ENCODE data around the gene KRTAP10-3.
"Not testable (repeated sequence)": the region's sequence is repeated elsewhere in the genome, so short reads cannot be mapped to it uniquely, and the experiment has no call there.

Gene KRTAP10-3

GRCh38 chr21:44601596-44602462, 43.2 kb upstream of the KRTAP10-3 start:
- DNase-seq, result no peak
- no peak for TF ChIP-seq CTCF (IDR thresholded peaks at IDR 0.05)
- Histone ChIP-seq H3K9me3 (peaks cover 0 to 5% (median 0%) of the 10 kb centered on the region in 3 donors), H3K36me3 (no peaks in the 10 kb centered on the region), H3K4me3 (no peak overlapping the region), H3K4me1 (no peaks in the 10 kb centered on the region), H3K27ac (no peak overlapping the region), H3K27me3 (peaks cover 0 to 30% of the 10 kb centered on the region in 2 donors)
- intact Hi-C loops (cut with DNase I; ENCODE audit: low total_unique reads), result no loop called here

- H3K27me3 ChIP-seq, result peaks cover 0 to 30% of the 10 kb centered on the region in 2 donors
- H3K9me3 ChIP-seq; H3K27ac ChIP-seq; H3K4me1 ChIP-seq; H3K36me3 ChIP-seq; intact Hi-C loops (cut with DNase I; ENCODE audit: low total_unique reads); DNase-seq; H3K4me3 ChIP-seq: not testable (repeated sequence)
Measured at GRCh38 chr21:44601091-44601490, 42.5 kb upstream of the KRTAP10-3 start.

- H3K36me3 ChIP-seq; DNase-seq; H3K9me3 ChIP-seq; intact Hi-C loops (cut with DNase I; ENCODE audit: low total_unique reads); H3K4me1 ChIP-seq; H3K4me3 ChIP-seq; H3K27ac ChIP-seq: not testable (repeated sequence)
- peaks cover 0 to 30% of the 10 kb centered on the region in 2 donors for H3K27me3 ChIP-seq
Measured at GRCh38 chr21:44600118-44600978, 41.8 kb upstream of the KRTAP10-3 start, which contains the start of gene KRTAP10-7. Gene KRTAP10-7, plus strand, starts transcription at chr21:44600597. Its CDS starts 25 bp downstream, at chr21:44600622.

GRCh38 chr21:44599264-44600029, 40.9 kb upstream of the KRTAP10-3 start:
- Histone ChIP-seq H3K9me3 (peaks cover 0 to 5% (median 0%) of the 10 kb centered on the region in 3 donors), H3K4me1 (no peaks in the 10 kb centered on the region), H3K4me3 (no peak overlapping the region), H3K36me3 (no peaks in the 10 kb centered on the region), H3K27ac (no peak overlapping the region), H3K27me3 (peaks cover 0 to 30% of the 10 kb centered on the region in 2 donors)
- no peak for TF ChIP-seq CTCF (IDR thresholded peaks at IDR 0.05)
- DNase-seq, result no peak
- intact Hi-C loops (cut with DNase I; ENCODE audit: low total_unique reads), result no loop called here

GRCh38 chr21:44598061-44598460, 39.5 kb upstream of the KRTAP10-3 start:
- TF ChIP-seq CTCF (IDR thresholded peaks at IDR 0.05), result no peak
- H3K4me3 ChIP-seq, result no peak overlapping the region
- peaks cover 0 to 26% of the 10 kb centered on the region in 2 donors for H3K27me3 ChIP-seq

GRCh38 chr21:44596068-44596725, 37.6 kb upstream of the KRTAP10-3 start:
- Histone ChIP-seq H3K4me1 (no peaks in the 10 kb centered on the region), H3K4me3 (no peak overlapping the region), H3K36me3 (no peaks in the 10 kb centered on the region), H3K27ac (no peak overlapping the region), H3K27me3 (peaks cover 0 to 16% of the 10 kb centered on the region in 2 donors), H3K9me3 (peaks cover 0 to 5% (median 0%) of the 10 kb centered on the region in 3 donors)
- DNase-seq, result no peak
- no peak for TF ChIP-seq CTCF (IDR thresholded peaks at IDR 0.05)
- intact Hi-C loops (cut with DNase I; ENCODE audit: low total_unique reads), result no loop called here

More at GRCh38 chr21:44598061-44598460, 39.5 kb upstream of the KRTAP10-3 start:
- Histone ChIP-seq H3K4me1 (no peaks in the 10 kb centered on the region), H3K9me3 (peaks cover 0 to 5% (median 0%) of the 10 kb centered on the region in 3 donors), H3K27ac (no peak overlapping the region), H3K36me3 (no peaks in the 10 kb centered on the region)
- intact Hi-C loops (cut with DNase I; ENCODE audit: low total_unique reads), result no loop called here
- no peak for DNase-seq
